ENCODE measurements around the gene SEPTIN10.

The SEPTIN10 gene

GRCh38 chr2:109613922-109614714, at the start of gene SEPTIN10, which contains the start of gene SOWAHC (continued):
- TF ChIP-seq, protein P1, sequence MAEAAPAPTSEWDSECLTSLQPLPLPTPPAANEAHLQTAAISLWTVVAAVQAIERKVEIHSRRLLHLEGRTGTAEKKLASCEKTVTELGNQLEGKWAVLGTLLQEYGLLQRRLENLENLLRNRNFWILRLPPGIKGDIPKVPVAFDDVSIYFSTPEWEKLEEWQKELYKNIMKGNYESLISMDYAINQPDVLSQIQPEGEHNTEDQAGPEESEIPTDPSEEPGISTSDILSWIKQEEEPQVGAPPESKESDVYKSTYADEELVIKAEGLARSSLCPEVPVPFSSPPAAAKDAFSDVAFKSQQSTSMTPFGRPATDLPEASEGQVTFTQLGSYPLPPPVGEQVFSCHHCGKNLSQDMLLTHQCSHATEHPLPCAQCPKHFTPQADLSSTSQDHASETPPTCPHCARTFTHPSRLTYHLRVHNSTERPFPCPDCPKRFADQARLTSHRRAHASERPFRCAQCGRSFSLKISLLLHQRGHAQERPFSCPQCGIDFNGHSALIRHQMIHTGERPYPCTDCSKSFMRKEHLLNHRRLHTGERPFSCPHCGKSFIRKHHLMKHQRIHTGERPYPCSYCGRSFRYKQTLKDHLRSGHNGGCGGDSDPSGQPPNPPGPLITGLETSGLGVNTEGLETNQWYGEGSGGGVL (tag by site-specific recombination; IDR thresholded peaks at IDR 0.05) = peak; percentile 57
- TF ChIP-seq PATZ1 (tag by site-specific recombination; IDR thresholded peaks at IDR 0.05) = peak; percentile 91
- TF ChIP-seq ZNF138 (tag by site-specific recombination; IDR thresholded peaks at IDR 0.05; ENCODE audit: borderline replicate concordance) = no peak
- no peak for TF ChIP-seq ZNF544 (tag by site-specific recombination; IDR thresholded peaks at IDR 0.05)
- TF ChIP-seq ZNF624 (tag by site-specific recombination; IDR thresholded peaks at IDR 0.05) = no peak
- TF ChIP-seq HOXD13 (CRISPR knock-in tag; IDR thresholded peaks at IDR 0.05; ENCODE audit: borderline replicate concordance) = no peak
- TF ChIP-seq, protein P2, sequence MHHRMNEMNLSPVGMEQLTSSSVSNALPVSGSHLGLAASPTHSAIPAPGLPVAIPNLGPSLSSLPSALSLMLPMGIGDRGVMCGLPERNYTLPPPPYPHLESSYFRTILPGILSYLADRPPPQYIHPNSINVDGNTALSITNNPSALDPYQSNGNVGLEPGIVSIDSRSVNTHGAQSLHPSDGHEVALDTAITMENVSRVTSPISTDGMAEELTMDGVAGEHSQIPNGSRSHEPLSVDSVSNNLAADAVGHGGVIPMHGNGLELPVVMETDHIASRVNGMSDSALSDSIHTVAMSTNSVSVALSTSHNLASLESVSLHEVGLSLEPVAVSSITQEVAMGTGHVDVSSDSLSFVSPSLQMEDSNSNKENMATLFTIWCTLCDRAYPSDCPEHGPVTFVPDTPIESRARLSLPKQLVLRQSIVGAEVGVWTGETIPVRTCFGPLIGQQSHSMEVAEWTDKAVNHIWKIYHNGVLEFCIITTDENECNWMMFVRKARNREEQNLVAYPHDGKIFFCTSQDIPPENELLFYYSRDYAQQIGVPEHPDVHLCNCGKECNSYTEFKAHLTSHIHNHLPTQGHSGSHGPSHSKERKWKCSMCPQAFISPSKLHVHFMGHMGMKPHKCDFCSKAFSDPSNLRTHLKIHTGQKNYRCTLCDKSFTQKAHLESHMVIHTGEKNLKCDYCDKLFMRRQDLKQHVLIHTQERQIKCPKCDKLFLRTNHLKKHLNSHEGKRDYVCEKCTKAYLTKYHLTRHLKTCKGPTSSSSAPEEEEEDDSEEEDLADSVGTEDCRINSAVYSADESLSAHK (tag by site-specific recombination; IDR thresholded peaks at IDR 0.05) = peak; percentile 61; the same call in 1 of the 2 replicates
- TF ChIP-seq ZNF214 (tag by site-specific recombination; IDR thresholded peaks at IDR 0.05; ENCODE audit: borderline replicate concordance) = no peak
- TF ChIP-seq KLF1 (tag by site-specific recombination; IDR thresholded peaks at IDR 0.05) = peak; percentile 97
- no peak for TF ChIP-seq ZNF510 (tag by site-specific recombination; IDR thresholded peaks at IDR 0.05; ENCODE audit: insufficient replicate concordance)
- TF ChIP-seq, protein P3, sequence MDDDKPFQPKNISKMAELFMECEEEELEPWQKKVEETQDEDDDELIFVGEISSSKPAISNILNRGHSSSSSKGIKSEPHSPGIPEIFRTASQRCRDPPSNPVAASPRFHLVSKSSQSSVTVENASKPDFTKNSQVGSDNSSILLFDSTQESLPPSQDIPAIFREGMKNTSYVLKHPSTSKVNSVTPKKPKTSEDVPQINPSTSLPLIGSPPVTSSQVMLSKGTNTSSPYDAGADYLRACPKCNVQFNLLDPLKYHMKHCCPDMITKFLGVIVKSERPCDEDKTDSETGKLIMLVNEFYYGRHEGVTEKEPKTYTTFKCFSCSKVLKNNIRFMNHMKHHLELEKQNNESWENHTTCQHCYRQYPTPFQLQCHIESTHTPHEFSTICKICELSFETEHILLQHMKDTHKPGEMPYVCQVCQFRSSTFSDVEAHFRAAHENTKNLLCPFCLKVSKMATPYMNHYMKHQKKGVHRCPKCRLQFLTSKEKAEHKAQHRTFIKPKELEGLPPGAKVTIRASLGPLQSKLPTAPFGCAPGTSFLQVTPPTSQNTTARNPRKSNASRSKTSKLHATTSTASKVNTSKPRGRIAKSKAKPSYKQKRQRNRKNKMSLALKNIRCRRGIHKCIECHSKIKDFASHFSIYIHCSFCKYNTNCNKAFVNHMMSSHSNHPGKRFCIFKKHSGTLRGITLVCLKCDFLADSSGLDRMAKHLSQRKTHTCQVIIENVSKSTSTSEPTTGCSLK (tag by site-specific recombination; IDR thresholded peaks at IDR 0.05) = no peak
- peak; percentile 31; the same call in 1 of the 2 replicates for TF ChIP-seq ZNF639 (tag by site-specific recombination; IDR thresholded peaks at IDR 0.05)
- peak; percentile 53; the same call in 1 of the 2 replicates for TF ChIP-seq ZNF843 (tag by site-specific recombination; IDR thresholded peaks at IDR 0.05)
- TF ChIP-seq KLF16 (tag by site-specific recombination; IDR thresholded peaks at IDR 0.05) = peak; percentile 91
- no peak for TF ChIP-seq KLF7 (tag by site-specific recombination; IDR thresholded peaks at IDR 0.05; ENCODE audit: borderline replicate concordance)
- no peak for TF ChIP-seq GLI2 (tag by site-specific recombination; IDR thresholded peaks at IDR 0.05; ENCODE audit: borderline replicate concordance, low read depth)
- TF ChIP-seq OSR2 (tag by site-specific recombination; IDR thresholded peaks at IDR 0.05) = peak; percentile 64
- peak; percentile 95 for TF ChIP-seq SP2 (tag by site-specific recombination; IDR thresholded peaks at IDR 0.05)
- TF ChIP-seq ELK4 (IDR thresholded peaks at IDR 0.05; ENCODE audit: borderline replicate concordance, low read depth, low read length) = peak; percentile 91; the same call in 1 of the 2 replicates
- no peak for TF ChIP-seq ZNF837 (tag by site-specific recombination; IDR thresholded peaks at IDR 0.05)
- TF ChIP-seq ZNF24 (tag by site-specific recombination; IDR thresholded peaks at IDR 0.05) = peak; percentile 39; the same call in 1 of the 2 replicates
- peak; percentile 78; the same call in 1 of the 2 replicates for TF ChIP-seq ZNF610 (tag by site-specific recombination; IDR thresholded peaks at IDR 0.05; ENCODE audit: borderline replicate concordance)
- peak; percentile 88 for TF ChIP-seq ZBTB26 (tag by site-specific recombination; optimal IDR thresholded peaks at IDR 0.05)
- TF ChIP-seq GFI1B (tag by site-specific recombination; IDR thresholded peaks at IDR 0.05) = peak; percentile 78; the same call in 1 of the 2 replicates
- TF ChIP-seq ZNF629 (tag by site-specific recombination; IDR thresholded peaks at IDR 0.05) = peak; percentile 85
- TF ChIP-seq ZNF184 (tag by site-specific recombination; IDR thresholded peaks at IDR 0.05) = no peak
